A549 (cell line): ENCODE results near the gene CAMTA1. TPM values are rescaled to one million over a fixed set of nuclear protein-coding genes. Genes with fewer than 3 reads are reported as not detected.

Source experiments
- ATAC-seq, 2 experiments: fragments of 200-7000 bp in 1 of 2; fragments of >200 bp in 1 of 2; cut with Nextera tagmentation in 1 of 2; cut with Tn5 transposase in 1 of 2; 3 replicates each; pipeline versions ENCODE4 v1.8.0 to v1.9.1; 2018 to 2020; ENCODE audit warnings: mild to moderate bottlenecking in 1 of 2, moderate library complexity in 1 of 2
- CTCF ChIA-PET: fragments of 300-600 bp; sonication (Branson Sonifier 250); formaldehyde crosslinking; extraction: SDS; loops from one replicate; lab custom pipeline; 2021; ENCODE audit warnings: antibody characterized with exemption, inconsistent platforms; lab: Yijun Ruan, JAX
- POLR2A ChIA-PET: fragments of 350-600 bp; formaldehyde crosslinking; extraction: SDS; loops from one replicate; lab custom pipeline; 2021; ENCODE audit warnings: antibody characterized with exemption, inconsistent platforms; lab: Yijun Ruan, JAX
- DNase-seq, 2 experiments: peaks; one replicate each; pipeline versions ENCODE4 v3.0.0 to v3.0.0-alpha.2; 2011 to 2016; ENCODE audit warnings: low read depth in 1 of 2, low spot score in 1 of 2
- FAIRE-seq: peaks from 2 replicates; lab custom pipeline; 2011; peaks lifted over from hg19 to GRCh38; lab: Jason Lieb, UNC
- H3K27ac ChIP-seq, 2 experiments: fragments of >200 bp; sonication (Bioruptor Twin); formaldehyde crosslinking; 3 replicates each; pipeline ENCODE4 v1.5.1; 2016 to 2017
- H3K4me1 ChIP-seq: fragments of >200 bp; sonication (Bioruptor Twin); formaldehyde crosslinking; 3 replicates; pipeline ENCODE4 v1.6.1; 2016
- H3K4me2 ChIP-seq: fragments of >200 bp; sonication (Bioruptor Twin); formaldehyde crosslinking; 3 replicates; pipeline ENCODE4 v1.6.1; 2016
- H3K4me3 ChIP-seq: fragments of >200 bp; sonication (Bioruptor Twin); formaldehyde crosslinking; 3 replicates; pipeline ENCODE4 v1.5.1; 2016
- H3K9me3 ChIP-seq: fragments of >200 bp; sonication (Bioruptor Twin); formaldehyde crosslinking; 3 replicates; pipeline ENCODE4 v1.6.1; 2016
- ATOH8 ChIP-seq: fragments of 250-450 bp; sonication (Bioruptor Pico); IDR thresholded peaks from 2 replicates; pipeline ENCODE4 v1.5.0; 2020; ENCODE audit warnings: low read depth, mild to moderate bottlenecking, moderate library complexity
- BHLHE40 ChIP-seq: IDR thresholded peaks from 2 replicates; pipeline ENCODE4 v1.6.1; 2012; ENCODE audit warnings: low read depth, low read length, inconsistent platforms
- CBX8 ChIP-seq: fragments of 200-600 bp; sonication (generic); IDR thresholded peaks from 2 replicates; pipeline ENCODE4 v1.6.1; 2016
- CTCF ChIP-seq: fragments of >200 bp; sonication (Bioruptor Twin); formaldehyde crosslinking; IDR thresholded peaks from 3 replicates; pipeline ENCODE4 v1.5.1; 2016
- EHF ChIP-seq: fragments of 250-450 bp; sonication (Bioruptor Pico); IDR thresholded peaks from 2 replicates; pipeline ENCODE4 v1.5.0; 2020; ENCODE audit warnings: mild to moderate bottlenecking
- ELK1 ChIP-seq: fragments of 150-350 bp; IDR thresholded peaks from 2 replicates; pipeline ENCODE4 v1.6.1; 2014; ENCODE audit warnings: low read depth, mild to moderate bottlenecking, low read length
- ESRRA ChIP-seq: fragments of 150-350 bp; IDR thresholded peaks from 2 replicates; pipeline ENCODE4 v1.6.1; 2014; ENCODE audit warnings: mild to moderate bottlenecking, low read length, borderline replicate concordance
- FOSL2 ChIP-seq, 2 experiments: fragments of 450-650 bp in 1 of 2; fragments of >200 bp in 1 of 2; sonication (Bioruptor Twin) in 1 of 2; formaldehyde crosslinking; IDR thresholded peaks; 2 replicates each; pipeline versions ENCODE4 v1.5.0 to v1.6.1; 2016 to 2020; ENCODE audit warnings: mild to moderate bottlenecking in 1 of 2, moderate library complexity in 1 of 2
- FOXS1 ChIP-seq: fragments of 250-450 bp; sonication (Bioruptor Pico); IDR thresholded peaks from 2 replicates; pipeline ENCODE4 v1.5.0; 2020; ENCODE audit warnings: mild to moderate bottlenecking, moderate library complexity
- HES2 ChIP-seq: fragments of >200 bp; sonication (Bioruptor Twin); formaldehyde crosslinking; IDR thresholded peaks from 2 replicates; pipeline ENCODE4 v1.6.1; 2016
- HOXB13 ChIP-seq: fragments of 250-450 bp; sonication (Bioruptor Pico); IDR thresholded peaks from 2 replicates; pipeline ENCODE4 v1.5.0; 2020; ENCODE audit warnings: low read depth, mild to moderate bottlenecking, moderate library complexity
- JUN ChIP-seq, 2 experiments: fragments of >200 bp; sonication (Bioruptor Twin); formaldehyde crosslinking; IDR thresholded peaks; 2 replicates in 1 of 2; 3 replicates in 1 of 2; pipeline ENCODE4 v1.6.1; 2016 to 2017
- JUNB ChIP-seq: fragments of >200 bp; sonication (Bioruptor Twin); formaldehyde crosslinking; IDR thresholded peaks from 2 replicates; pipeline ENCODE4 v1.6.1; 2016
- KDM5A ChIP-seq: fragments of 200-600 bp; sonication (generic); IDR thresholded peaks from 2 replicates; pipeline ENCODE4 v1.6.1; 2016; ENCODE audit warnings: antibody characterized with exemption, mild to moderate bottlenecking
- MAX ChIP-seq: IDR thresholded peaks from 2 replicates; pipeline ENCODE4 v1.6.1; 2012
- MAZ ChIP-seq: fragments of 150-350 bp; IDR thresholded peaks from 2 replicates; pipeline ENCODE4 v1.6.1; 2014; ENCODE audit warnings: antibody characterized with exemption, low read depth, low read length, borderline replicate concordance
- NPAS2 ChIP-seq: fragments of 250-450 bp; sonication (Bioruptor Pico); IDR thresholded peaks from 2 replicates; pipeline ENCODE4 v1.8.0; 2022; ENCODE audit warnings: mild to moderate bottlenecking, moderate library complexity, borderline replicate concordance
- NR3C1 ChIP-seq: fragments of >200 bp; sonication (Bioruptor Twin); formaldehyde crosslinking; IDR thresholded peaks from 3 replicates; pipeline ENCODE4 v1.6.1; 2017
- PBX3 ChIP-seq: IDR thresholded peaks from 2 replicates; pipeline ENCODE4 v1.6.1; 2012
- RFX5 ChIP-seq: fragments of 450-650 bp; IDR thresholded peaks from 2 replicates; pipeline ENCODE4 v1.7.1; 2014; ENCODE audit warnings: antibody characterized with exemption, mild to moderate bottlenecking, moderate library complexity
- RNF2 ChIP-seq: fragments of 200-600 bp; sonication (generic); IDR thresholded peaks from 2 replicates; pipeline ENCODE4 v1.6.1; 2016; ENCODE audit warnings: low read depth, mild to moderate bottlenecking, antibody characterized with exemption, moderate library complexity, borderline replicate concordance
- SMC3 ChIP-seq: fragments of >200 bp; sonication (Bioruptor Twin); formaldehyde crosslinking; IDR thresholded peaks from 3 replicates; pipeline ENCODE4 v1.6.1; 2018; ENCODE audit warnings: inconsistent platforms
- SREBF2 ChIP-seq: fragments of 450-650 bp; IDR thresholded peaks from 2 replicates; pipeline ENCODE4 v1.6.1; 2014; ENCODE audit warnings: mild to moderate bottlenecking, moderate library complexity
- TFCP2L1 ChIP-seq: fragments of 250-450 bp; sonication (Bioruptor Pico); IDR thresholded peaks from 2 replicates; pipeline ENCODE4 v1.5.0; 2021; ENCODE audit warnings: mild to moderate bottlenecking
- USF2 ChIP-seq: fragments of 450-650 bp; IDR thresholded peaks from 2 replicates; pipeline ENCODE4 v1.6.1; 2014; ENCODE audit warnings: antibody characterized with exemption
- ZC3H11A ChIP-seq: fragments of 450-650 bp; IDR thresholded peaks from 2 replicates; pipeline ENCODE4 v1.6.1; 2014; ENCODE audit warnings: antibody characterized with exemption, mild to moderate bottlenecking
- ZFP36 ChIP-seq: fragments of 450-650 bp; IDR thresholded peaks from 2 replicates; pipeline ENCODE4 v1.6.1; 2014; ENCODE audit warnings: borderline replicate concordance; ENCODE audit not compliant: partially characterized antibody
- WGBS: methylation state at CpG from one replicate; pipeline ENCODE4 v1.1.6; 2017; ENCODE audit errors: missing lambda C conversion rate; 5-methylcytosine and 5-hydroxymethylcytosine counted together
- polyA plus RNA-seq, 4 experiments: library from polyadenylated mRNA; depleted of rRNA in 3 of 4; stranded (reverse); fragments of >200 nt; fragmentation: RNase III in 1 of 4; extraction: RNeasy Plus Mini Kit Qiagen cat#74134 plus additional on column Dnase treatment in 1 of 4; gene quantifications; 2 replicates in 3 of 4; 3 replicates in 1 of 4; pipeline ENCODE4 v1.2.3, GENCODE V29; 2011 to 2017

The CAMTA1 gene
- polyA plus RNA-seq, 2 of the 4 experiments (the other 2 are of a cell fraction) = 58.8 to 75.0 TPM

GRCh38 chr1:7551442-7551841, 766.2 kb downstream of the CAMTA1 start (continued):
- TF ChIP-seq ESRRA (no peak), EHF (CRISPR knock-in tag) (no peak), HOXB13 (no peak), ZC3H11A (no peak)

- no peak for DNase-seq
- no peak for TF ChIP-seq ATOH8 (CRISPR knock-in tag)
- TF ChIP-seq RFX5 = no peak
- TF ChIP-seq PBX3 = no peak
- no peak for TF ChIP-seq HES2
- TF ChIP-seq RNF2 = no peak
- no peak for TF ChIP-seq BHLHE40
- TF ChIP-seq NPAS2 (CRISPR knock-in tag) = no peak
- TF ChIP-seq FOXS1 = no peak
- TF ChIP-seq ELK1 = no peak
- no peak for TF ChIP-seq MAZ
- TF ChIP-seq KDM5A = no peak
- TF ChIP-seq JUNB = no peak
- TF ChIP-seq MAX = no peak
- H3K4me2 ChIP-seq = no peak overlapping the region
- no peak for ATAC-seq
- POLR2A ChIA-PET = no interaction called here
- H3K4me3 ChIP-seq = no peak overlapping the region
- peaks cover 35% of the 10 kb centered on the region for H3K4me1 ChIP-seq
- peak overlapping the region in 1 of 2 experiments; percentile 98; a peak in 4 of 6 replicates for H3K27ac ChIP-seq
- 85% methylated on average over 4 of the region's 9 CpGs for WGBS
- CTCF ChIA-PET = interaction anchor here (0.5 to 1.0 kb wide), 2 partner anchors 476 to 510 kb away, joined by 3 to 4 read pairs; no protein-coding TSS in a partner anchor
- H3K9me3 ChIP-seq = no peaks in the 10 kb centered on the region
- no peak for FAIRE-seq
These were observed 767.1 kb downstream of the CAMTA1 start for GRCh38 chr1:7552402-7552801.

GRCh38 chr1:7553042-7553690, 767.9 kb downstream of the CAMTA1 start:
- CTCF ChIA-PET = interaction anchor here (0.5 to 1.3 kb wide), 5 partner anchors 17 to 511 kb away, joined by 3 to 4 read pairs (median 3); no protein-coding TSS in a partner anchor
- H3K4me3 ChIP-seq = no peak overlapping the region
- ATAC-seq (0 out of 6 replicates have a peak, but pooled peaks of 1 of the 2 experiments have one; percentile 38), FAIRE-seq (no peak), DNase-seq (peak in 1 of 2 experiments; percentile 28)
- TF ChIP-seq JUN (IDR thresholded peaks at IDR 0.05) (no peak), FOSL2 (IDR thresholded peaks at IDR 0.05) (no peak), FOSL2 (CRISPR knock-in tag; IDR thresholded peaks at IDR 0.05) (no peak), HOXB13 (no peak), USF2 (no peak), CTCF (no peak), MAZ (no peak), HES2 (no peak), TFCP2L1 (CRISPR knock-in tag) (no peak), ZC3H11A (no peak), SMC3 (no peak), CBX8 (no peak), EHF (CRISPR knock-in tag) (no peak), NR3C1 (no peak), ZFP36 (no peak), RFX5 (no peak), ELK1 (no peak), SREBF2 (no peak)
- peaks cover 35% of the 10 kb centered on the region for H3K4me1 ChIP-seq
- POLR2A ChIA-PET = no interaction called here
- no peaks in the 10 kb centered on the region for H3K9me3 ChIP-seq
- WGBS = 78% methylated on average over 3 of the region's 3 CpGs
- peak overlapping the region in 1 of 2 experiments; percentile 98; a peak in 3 of 6 replicates for H3K27ac ChIP-seq
- no peak overlapping the region for H3K4me2 ChIP-seq
